ENCODE measurements around the gene SLX9. TPM values are rescaled to one million over a fixed set of nuclear protein-coding genes. Genes with fewer than 3 reads are reported as not detected.

Gene SLX9
- total RNA-seq, 1 experiment from 2014 or later: 77.2 TPM

GRCh38 chr21:44932408-44933181 is 7.2 kb upstream of the SLX9 start:
- Mint-ChIP-seq H3K27me3 (ENCODE audit: low read depth) (peaks cover 64% of the 10 kb centered on the region), H3K4me1 (peaks cover 28% of the 10 kb centered on the region), H3K9me3 (no peaks in the 10 kb centered on the region), H3K4me3 (peak overlapping the region; percentile 40; the same call in 1 of the 2 replicates), H3K27ac (no peak overlapping the region), H3K36me3 (no peaks in the 10 kb centered on the region)
- POLR2A ChIA-PET: no interaction called here
- CTCF ChIA-PET: interaction anchor here (0.6 to 2.3 kb wide), 15 partner anchors 17 to 221 kb away, joined by 3 to 10 read pairs (median 5); partner anchors contain the start of genes SUMO3 and TSPEAR
- TF ChIP-seq ZNF423 (CRISPR knock-in tag; IDR thresholded peaks at IDR 0.05) (peak; percentile 83), KAT7 (CRISPR knock-in tag; IDR thresholded peaks at IDR 0.05; ENCODE audit: borderline replicate concordance) (no peak)
- DNase-seq (ENCODE audit: low spot score): no peak
- peak; percentile 21 for ATAC-seq

- TF ChIP-seq IRF1 (CRISPR knock-in tag; IDR thresholded peaks at IDR 0.05) (no peak), MXD4 (CRISPR knock-in tag; IDR thresholded peaks at IDR 0.05; ENCODE audit: borderline replicate concordance) (no peak), NFYB (CRISPR knock-in tag; conservative IDR thresholded peaks at IDR 0.05; ENCODE audit: low read depth) (no peak), PRDM15 (CRISPR knock-in tag; IDR thresholded peaks at IDR 0.05) (no peak)
- CTCF ChIA-PET: interaction anchor here (0.5 to 2.3 kb wide), 8 partner anchors 17 to 116 kb away, joined by 3 to 10 read pairs (median 5); partner anchors contain the start of genes PTTG1IP and SUMO3
- no peaks in the 10 kb centered on the region for H3K36me3 Mint-ChIP-seq
- peaks cover 23% of the 10 kb centered on the region for H3K4me1 Mint-ChIP-seq
- DNase-seq (ENCODE audit: low spot score) (no peak), ATAC-seq (no peak)
- H3K27me3 Mint-ChIP-seq (ENCODE audit: low read depth): peaks cover 58% of the 10 kb centered on the region
- 0 out of 2 replicates have a peak overlapping the region, but pooled peaks have one; percentile 14 for H3K4me3 Mint-ChIP-seq
- H3K9me3 Mint-ChIP-seq: no peaks in the 10 kb centered on the region
- POLR2A ChIA-PET: no interaction called here
- no peak overlapping the region for H3K27ac Mint-ChIP-seq
Observed at GRCh38 chr21:44933199-44933917, 6.5 kb upstream of the SLX9 start.

- DNase-seq (ENCODE audit: low spot score) (no peak), ATAC-seq (no peak)
- no peak overlapping the region for H3K27ac Mint-ChIP-seq
- no peak overlapping the region for H3K4me3 Mint-ChIP-seq
- ChIA-PET POLR2A (no interaction called here), CTCF (interaction anchor here (0.5 to 1.5 kb wide), 2 partner anchors 27 to 60 kb away, joined by 3 read pairs; partner anchors contain the start of gene PTTG1IP)
- H3K4me1 Mint-ChIP-seq: peaks cover 24% of the 10 kb centered on the region
- no peaks in the 10 kb centered on the region for H3K36me3 Mint-ChIP-seq
- H3K27me3 Mint-ChIP-seq (ENCODE audit: low read depth): peaks cover 57% of the 10 kb centered on the region
- no peak for TF ChIP-seq EMX1 (CRISPR knock-in tag; IDR thresholded peaks at IDR 0.05)
- TF ChIP-seq CBFB (CRISPR knock-in tag; IDR thresholded peaks at IDR 0.05; ENCODE audit: low read depth): no peak
- no peak for TF ChIP-seq ETV6 (CRISPR knock-in tag; IDR thresholded peaks at IDR 0.05)
- TF ChIP-seq IRF1 (CRISPR knock-in tag; IDR thresholded peaks at IDR 0.05): no peak
- TF ChIP-seq ZNF512 (CRISPR knock-in tag; IDR thresholded peaks at IDR 0.05; ENCODE audit: borderline replicate concordance): no peak
- TF ChIP-seq MLX (CRISPR knock-in tag; IDR thresholded peaks at IDR 0.05): no peak
- TF ChIP-seq ZNF416 (CRISPR knock-in tag; IDR thresholded peaks at IDR 0.05): no peak
- no peak for TF ChIP-seq JUN (CRISPR knock-in tag; IDR thresholded peaks at IDR 0.05)
- TF ChIP-seq RELA (CRISPR knock-in tag; IDR thresholded peaks at IDR 0.05; ENCODE audit: borderline replicate concordance): no peak
- TF ChIP-seq ZNF121 (CRISPR knock-in tag; IDR thresholded peaks at IDR 0.05): no peak
- TF ChIP-seq CDX4 (CRISPR knock-in tag; IDR thresholded peaks at IDR 0.05; ENCODE audit: borderline replicate concordance): no peak
- TF ChIP-seq MXD4 (CRISPR knock-in tag; IDR thresholded peaks at IDR 0.05; ENCODE audit: borderline replicate concordance): no peak
- no peak for TF ChIP-seq ZBTB43 (CRISPR knock-in tag; IDR thresholded peaks at IDR 0.05)
- TF ChIP-seq ZNF317 (CRISPR knock-in tag; IDR thresholded peaks at IDR 0.05; ENCODE audit: borderline replicate concordance, low read depth): no peak
- no peaks in the 10 kb centered on the region for H3K9me3 Mint-ChIP-seq
Observed at GRCh38 chr21:44933918-44934260, 5.9 kb upstream of the SLX9 start.
